Thymus (tissue), 11 donors: ENCODE data around the gene USP5. TPM values are rescaled to one million over a fixed set of nuclear protein-coding genes. Genes with fewer than 3 reads are reported as not detected.

Experiments
- DNase-seq, 9 donors: peaks; one replicate each; pipeline ENCODE4 v3.0.0-alpha.2; 2013; ENCODE audit warnings: low spot score in 9 of 9, low read depth in 6 of 9, missing footprints in 1 of 9
- H3K27ac ChIP-seq, 2 donors: one replicate each; pipeline ENCODE4 v1.5.1; 2013; ENCODE audit warnings: control low read depth in 1 of 2, low read depth in 1 of 2, low read length in 1 of 2, mild to moderate bottlenecking in 1 of 2, moderate library complexity in 1 of 2
- H3K27me3 ChIP-seq, 2 donors: one replicate each; pipeline ENCODE4 v1.5.1; 2013; ENCODE audit warnings: low read length in 1 of 2; ENCODE audit not compliant: control insufficient read depth in 2 of 2, insufficient read depth in 1 of 2
- H3K36me3 ChIP-seq, 2 donors: one replicate each; pipeline ENCODE4 v1.5.1; 2013; ENCODE audit warnings: low read length in 1 of 2, mild to moderate bottlenecking in 1 of 2, moderate library complexity in 1 of 2; ENCODE audit not compliant: control insufficient read depth in 2 of 2, insufficient read depth in 2 of 2
- H3K4me1 ChIP-seq, 2 donors: one replicate each; pipeline ENCODE4 v1.5.1; 2013; ENCODE audit warnings: low read length in 2 of 2; ENCODE audit not compliant: control insufficient read depth in 2 of 2, insufficient read depth in 2 of 2
- H3K4me3 ChIP-seq, 2 donors: one replicate each; pipeline ENCODE4 v1.5.1; 2013; ENCODE audit warnings: low read length in 2 of 2, control low read depth in 1 of 2, mild to moderate bottlenecking in 1 of 2
- H3K9me3 ChIP-seq, 2 donors: one replicate each; pipeline ENCODE4 v1.5.1; 2013; ENCODE audit warnings: low read length in 1 of 2, mild to moderate bottlenecking in 1 of 2; ENCODE audit not compliant: control insufficient read depth in 2 of 2, insufficient read depth in 1 of 2
- WGBS: extraction: QIAGEN DNeasy Blood & Tissue Kit; methylation state at CpG from one replicate; pipeline ENCODE4 v1.1.7; 2013; 5-methylcytosine and 5-hydroxymethylcytosine counted together
- polyA plus RNA-seq: library from polyadenylated mRNA; stranded (reverse); fragments of 200-250 nt; gene quantifications from one replicate; pipeline ENCODE4 v1.2.3, GENCODE V29; 2013
- total RNA-seq: library from RNA; stranded (reverse); fragments of 120-200 nt; gene quantifications from one replicate; pipeline ENCODE4 v1.2.4, GENCODE V29; 2013
- donor health status: healthy.

USP5 gene
- total and polyA plus RNA-seq, 2 donors = 32.2 to 61.1 TPM

DNA sequence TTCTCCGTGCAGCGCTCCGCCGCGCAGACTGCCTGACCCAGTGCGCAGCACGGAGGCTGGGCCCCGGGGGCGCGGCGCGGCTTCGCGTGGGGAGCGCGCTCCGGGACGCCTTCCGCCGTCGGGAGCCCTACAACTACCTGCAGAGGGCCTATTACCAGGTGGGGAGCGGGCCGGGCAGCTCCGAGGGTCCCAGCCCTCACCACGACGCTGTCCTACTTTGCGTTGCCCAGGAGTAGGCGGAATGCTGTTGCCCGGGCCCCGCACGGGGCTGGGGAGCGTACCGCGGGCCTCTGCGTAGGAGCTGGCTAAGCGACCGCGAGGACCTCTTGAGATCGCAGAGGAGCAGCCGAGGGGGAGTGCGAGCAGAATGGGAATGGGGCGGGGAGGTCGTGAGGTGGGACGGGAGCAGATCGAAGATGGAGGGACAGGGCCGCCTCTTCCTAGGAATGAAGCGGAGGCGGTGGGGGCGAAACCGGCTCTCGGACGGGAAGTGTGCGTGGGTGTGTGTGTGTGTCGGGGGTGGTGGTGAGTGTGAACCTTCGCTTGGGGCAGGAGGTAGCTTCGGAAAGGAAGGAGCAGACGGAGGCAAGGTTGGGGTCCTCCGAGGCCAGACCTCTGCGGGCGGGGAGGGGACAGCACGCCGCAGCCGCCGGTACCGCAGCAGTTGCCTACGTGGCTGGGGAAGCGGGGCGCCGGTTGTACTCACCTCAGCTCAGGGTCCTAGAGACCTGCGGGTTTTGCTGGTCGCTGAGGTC, 23.0 kb upstream of the USP5 start:
- peak in 1 of 9 donors; percentile 48 for DNase-seq
- WGBS = 2% methylated on average over 71 of the region's 71 CpGs
- H3K27me3 ChIP-seq = peaks cover 40 to 88% of the 10 kb centered on the region in 2 donors
- H3K36me3 ChIP-seq = no peaks in the 10 kb centered on the region
- H3K4me3 ChIP-seq = peak overlapping the region; percentile 42 to 60
- H3K9me3 ChIP-seq = peaks cover 0 to 15% of the 10 kb centered on the region in 2 donors
- peak overlapping the region in 1 of 2 donors; percentile 46 for H3K27ac ChIP-seq
- H3K4me1 ChIP-seq = peaks cover 7 to 33% of the 10 kb centered on the region in 2 donors

- no peak for DNase-seq
- H3K4me3 ChIP-seq = peak overlapping the region in 1 of 2 donors; percentile 60
- WGBS = 71% methylated on average over 19 of the region's 19 CpGs
- H3K36me3 ChIP-seq = no peaks in the 10 kb centered on the region
- H3K9me3 ChIP-seq = peaks cover 0 to 15% of the 10 kb centered on the region in 2 donors
- H3K27ac ChIP-seq = no peak overlapping the region
- peaks cover 7 to 33% of the 10 kb centered on the region in 2 donors for H3K4me1 ChIP-seq
- peaks cover 40 to 83% of the 10 kb centered on the region in 2 donors for H3K27me3 ChIP-seq
These were observed 22.3 kb upstream of the USP5 start for GRCh38 chr12:6829536-6830220.

- no peak overlapping the region for H3K27ac ChIP-seq
- H3K27me3 ChIP-seq = peaks cover 40 to 75% of the 10 kb centered on the region in 2 donors
- no peak for DNase-seq
- peaks cover 7 to 28% of the 10 kb centered on the region in 2 donors for H3K4me1 ChIP-seq
- peaks cover 0 to 15% of the 10 kb centered on the region in 2 donors for H3K9me3 ChIP-seq
- no peaks in the 10 kb centered on the region for H3K36me3 ChIP-seq
- WGBS = 91% methylated on average over 11 of the region's 11 CpGs
- H3K4me3 ChIP-seq = no peak overlapping the region
These were observed 21.6 kb upstream of the USP5 start for GRCh38 chr12:6830286-6830890.

DNA sequence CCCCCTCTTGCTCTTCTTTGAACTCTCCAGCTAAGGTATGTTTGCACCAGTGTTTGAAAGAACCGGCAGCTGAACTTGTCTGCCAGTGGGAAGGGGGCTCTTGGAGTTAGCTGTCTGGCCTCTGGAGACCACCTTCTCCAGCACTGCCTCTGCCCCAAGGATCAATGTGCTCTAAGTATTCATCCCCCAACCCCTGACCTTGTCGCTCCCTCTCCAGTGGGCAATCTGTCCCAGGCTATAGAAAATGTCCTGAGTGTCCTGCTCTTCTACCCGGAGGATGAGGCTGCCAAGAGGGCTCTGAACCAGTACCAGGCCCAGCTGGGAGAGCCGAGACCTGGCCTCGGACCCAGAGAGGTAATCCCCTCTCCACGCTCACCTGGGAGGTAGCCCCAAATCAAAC, 21.0 kb upstream of the USP5 start:
- 94% methylated on average over 6 of the region's 6 CpGs for WGBS
- H3K27me3 ChIP-seq = peaks cover 40 to 69% of the 10 kb centered on the region in 2 donors

GRCh38 chr12:6831450-6831995, 20.4 kb upstream of the USP5 start:
- H3K36me3 ChIP-seq = no peaks in the 10 kb centered on the region
- WGBS = 95% methylated on average over 12 of the region's 12 CpGs

More for the DNA sequence above, 21.0 kb upstream of the USP5 start:
- no peak for DNase-seq
- Histone ChIP-seq H3K4me1 (peaks cover 7 to 28% of the 10 kb centered on the region in 2 donors), H3K4me3 (no peak overlapping the region), H3K9me3 (peaks cover 0 to 14% of the 10 kb centered on the region in 2 donors), H3K27ac (no peak overlapping the region), H3K36me3 (no peaks in the 10 kb centered on the region)

DNA sequence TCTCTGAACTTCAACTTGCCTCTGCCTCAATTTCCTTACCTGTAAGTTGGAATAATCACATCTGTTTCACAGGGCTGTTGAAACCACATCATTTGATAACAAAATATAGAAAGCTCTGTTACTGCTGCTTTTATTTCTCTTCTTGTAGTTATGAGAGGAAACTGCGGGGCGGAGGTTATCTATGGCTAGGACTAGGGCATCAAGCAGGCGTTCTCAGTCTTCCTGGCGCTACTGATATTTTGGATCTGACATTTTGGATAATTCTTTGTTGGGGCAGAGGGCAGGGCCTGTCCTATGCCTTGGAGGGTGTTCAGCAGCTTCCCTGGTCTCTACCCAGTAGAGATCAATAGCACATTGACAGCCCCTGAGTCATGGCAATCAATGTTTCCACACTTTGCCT, 19.8 kb upstream of the USP5 start:
- Histone ChIP-seq H3K4me1 (peaks cover 7 to 27% of the 10 kb centered on the region in 2 donors), H3K36me3 (no peaks in the 10 kb centered on the region), H3K27me3 (peaks cover 36 to 58% of the 10 kb centered on the region in 2 donors), H3K4me3 (no peak overlapping the region), H3K27ac (no peak overlapping the region), H3K9me3 (peaks cover 0 to 5% of the 10 kb centered on the region in 2 donors)
- WGBS = 97% methylated on average over 4 of the region's 4 CpGs
- DNase-seq = no peak

More at GRCh38 chr12:6831450-6831995, 20.4 kb upstream of the USP5 start:
- Histone ChIP-seq H3K27me3 (peaks cover 38 to 64% of the 10 kb centered on the region in 2 donors), H3K4me1 (peaks cover 7 to 28% of the 10 kb centered on the region in 2 donors), H3K4me3 (no peak overlapping the region), H3K9me3 (peaks cover 0 to 11% of the 10 kb centered on the region in 2 donors), H3K27ac (no peak overlapping the region)
- no peak for DNase-seq

GRCh38 chr12:6833189-6833890, 18.6 kb upstream of the USP5 start:
- H3K27ac ChIP-seq = no peak overlapping the region

GRCh38 chr12:6834254-6834653, 17.7 kb upstream of the USP5 start:
- Histone ChIP-seq H3K36me3 (no peaks in the 10 kb centered on the region), H3K27me3 (peaks cover 17 to 45% of the 10 kb centered on the region in 2 donors), H3K9me3 (no peaks in the 10 kb centered on the region), H3K4me3 (no peak overlapping the region), H3K4me1 (peaks cover under 1 to 11% of the 10 kb centered on the region in 2 donors), H3K27ac (no peak overlapping the region)
- DNase-seq = no peak
- 95% methylated on average over 1 of the region's 1 CpG for WGBS

More at GRCh38 chr12:6833189-6833890, 18.6 kb upstream of the USP5 start:
- Histone ChIP-seq H3K9me3 (no peaks in the 10 kb centered on the region), H3K36me3 (no peaks in the 10 kb centered on the region), H3K4me1 (peaks cover 7 to 17% of the 10 kb centered on the region in 2 donors), H3K27me3 (peaks cover 26 to 52% of the 10 kb centered on the region in 2 donors), H3K4me3 (no peak overlapping the region)
- 96% methylated on average over 6 of the region's 6 CpGs for WGBS
- DNase-seq = no peak
